KMS-11 (cell line): Measurements from ENCODE around the gene NUP93.

Experiments
- H2AFZ ChIP-seq: fragments of 200-600 bp; sonication (generic); 2 replicates; pipeline ENCODE4 v1.6.1; 2016; ENCODE audit warnings: antibody characterized with exemption, mixed run types, low read depth
- H3K27ac ChIP-seq: fragments of 200-600 bp; sonication (generic); 2 replicates; pipeline ENCODE4 v1.6.1; 2016; ENCODE audit warnings: mild to moderate bottlenecking, mixed run types
- H3K27me3 ChIP-seq: fragments of 200-600 bp; sonication (generic); 2 replicates; pipeline ENCODE4 v1.6.1; 2017; ENCODE audit warnings: mild to moderate bottlenecking, low read depth, mixed run types, moderate library complexity; ENCODE audit not compliant: insufficient read depth
- H3K36me3 ChIP-seq: fragments of 200-600 bp; sonication (generic); 2 replicates; pipeline ENCODE4 v1.6.1; 2017; ENCODE audit warnings: mild to moderate bottlenecking, mixed run types; ENCODE audit not compliant: insufficient read depth
- H3K4me1 ChIP-seq: fragments of 200-600 bp; sonication (generic); 2 replicates; pipeline ENCODE4 v1.6.1; 2016; ENCODE audit warnings: mild to moderate bottlenecking, low read depth, mixed run types; ENCODE audit not compliant: poor library complexity, severe bottlenecking
- H3K4me2 ChIP-seq: fragments of 200-600 bp; sonication (generic); 2 replicates; pipeline ENCODE4 v1.7.0; 2016; ENCODE audit warnings: mild to moderate bottlenecking, mixed run types
- H3K4me3 ChIP-seq: fragments of 200-600 bp; sonication (generic); IDR thresholded peaks from 2 replicates; pipeline ENCODE4 v1.6.1; 2017; ENCODE audit warnings: low read depth, low read length, mixed read lengths; ENCODE audit not compliant: insufficient read depth
- H3K79me2 ChIP-seq: fragments of 200-600 bp; sonication (generic); 2 replicates; pipeline ENCODE4 v1.6.1; 2016; ENCODE audit warnings: low read depth, mixed run types; ENCODE audit not compliant: insufficient read depth
- H3K9ac ChIP-seq: fragments of 200-600 bp; sonication (generic); 2 replicates; pipeline ENCODE4 v1.6.1; 2016; ENCODE audit warnings: mild to moderate bottlenecking, mixed run types
- H4K20me1 ChIP-seq: fragments of 200-600 bp; sonication (generic); 2 replicates; pipeline ENCODE4 v1.6.1; 2016; ENCODE audit warnings: mild to moderate bottlenecking, mixed run types; ENCODE audit not compliant: insufficient read depth
- TF ChIP-seq, protein P1 (sequence below): fragments of 200-600 bp; sonication (generic); conservative IDR thresholded peaks from 2 replicates; pipeline ENCODE4 v1.6.1; 2017; ENCODE audit warnings: low read depth, mild to moderate bottlenecking, antibody characterized with exemption, low read length, moderate library complexity, mixed read lengths

The NUP93 gene

DNA sequence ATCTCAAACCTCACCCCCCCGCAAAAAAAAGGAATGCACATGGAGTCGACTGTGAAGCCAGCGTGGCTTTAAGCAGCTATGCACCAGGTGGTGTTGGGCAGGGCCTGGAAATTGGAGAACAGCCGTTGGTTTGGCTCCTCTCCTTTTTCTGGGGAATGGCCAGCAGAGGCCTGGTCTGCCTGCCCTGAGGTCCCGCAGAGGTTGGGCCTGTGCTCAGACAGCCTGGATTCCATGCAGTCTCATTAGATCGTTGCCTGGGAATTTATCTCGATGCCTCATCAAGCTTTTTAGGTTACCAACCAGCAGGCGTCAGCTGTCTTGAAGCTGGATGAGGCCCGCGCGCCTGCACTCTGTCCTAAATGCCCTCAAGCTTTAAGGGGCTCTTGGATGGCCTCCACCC, 144.9 kb downstream of the NUP93 start:
- peaks cover 26% of the 10 kb centered on the region for H3K4me1 ChIP-seq
- TF ChIP-seq, protein P1, sequence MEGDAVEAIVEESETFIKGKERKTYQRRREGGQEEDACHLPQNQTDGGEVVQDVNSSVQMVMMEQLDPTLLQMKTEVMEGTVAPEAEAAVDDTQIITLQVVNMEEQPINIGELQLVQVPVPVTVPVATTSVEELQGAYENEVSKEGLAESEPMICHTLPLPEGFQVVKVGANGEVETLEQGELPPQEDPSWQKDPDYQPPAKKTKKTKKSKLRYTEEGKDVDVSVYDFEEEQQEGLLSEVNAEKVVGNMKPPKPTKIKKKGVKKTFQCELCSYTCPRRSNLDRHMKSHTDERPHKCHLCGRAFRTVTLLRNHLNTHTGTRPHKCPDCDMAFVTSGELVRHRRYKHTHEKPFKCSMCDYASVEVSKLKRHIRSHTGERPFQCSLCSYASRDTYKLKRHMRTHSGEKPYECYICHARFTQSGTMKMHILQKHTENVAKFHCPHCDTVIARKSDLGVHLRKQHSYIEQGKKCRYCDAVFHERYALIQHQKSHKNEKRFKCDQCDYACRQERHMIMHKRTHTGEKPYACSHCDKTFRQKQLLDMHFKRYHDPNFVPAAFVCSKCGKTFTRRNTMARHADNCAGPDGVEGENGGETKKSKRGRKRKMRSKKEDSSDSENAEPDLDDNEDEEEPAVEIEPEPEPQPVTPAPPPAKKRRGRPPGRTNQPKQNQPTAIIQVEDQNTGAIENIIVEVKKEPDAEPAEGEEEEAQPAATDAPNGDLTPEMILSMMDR = no peak

DNA sequence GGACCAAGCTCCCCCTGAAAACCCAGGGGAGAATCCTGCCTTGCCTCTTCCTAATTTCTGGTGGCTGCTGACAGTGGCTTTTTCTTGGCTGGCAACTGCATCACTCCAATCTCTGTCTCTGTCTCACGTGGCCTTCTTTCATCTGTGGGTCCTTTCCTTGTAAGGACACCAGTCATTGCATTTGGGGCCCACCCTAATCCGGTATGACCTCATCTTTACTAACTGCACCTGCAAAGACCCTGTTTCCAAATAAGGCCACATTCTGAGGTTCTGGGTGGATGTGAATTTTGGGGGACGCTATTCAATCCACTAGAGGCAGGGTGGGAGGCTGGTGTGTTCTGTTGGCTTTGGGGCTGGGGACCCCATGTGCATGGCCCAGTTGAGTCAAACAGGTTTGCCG, 146.1 kb downstream of the NUP93 start:
- Histone ChIP-seq H3K27me3 (no peaks in the 10 kb centered on the region), H3K4me3 (no peak overlapping the region), H3K4me1 (peaks cover 13% of the 10 kb centered on the region), H3K36me3 (no peaks in the 10 kb centered on the region), H3K9ac (no peak overlapping the region), H4K20me1 (no peaks in the 10 kb centered on the region), H2AFZ (no peak overlapping the region), H3K79me2 (no peaks in the 10 kb centered on the region), H3K4me2 (no peak overlapping the region), H3K27ac (no peak overlapping the region)
- TF ChIP-seq, protein P1 = no peak

More for the DNA sequence above, 144.9 kb downstream of the NUP93 start:
- Histone ChIP-seq H3K79me2 (no peaks in the 10 kb centered on the region), H3K9ac (no peak overlapping the region), H4K20me1 (no peaks in the 10 kb centered on the region), H3K27ac (no peak overlapping the region), H3K4me2 (no peak overlapping the region), H3K27me3 (no peaks in the 10 kb centered on the region), H3K4me3 (no peak overlapping the region), H3K36me3 (no peaks in the 10 kb centered on the region), H2AFZ (no peak overlapping the region)

DNA sequence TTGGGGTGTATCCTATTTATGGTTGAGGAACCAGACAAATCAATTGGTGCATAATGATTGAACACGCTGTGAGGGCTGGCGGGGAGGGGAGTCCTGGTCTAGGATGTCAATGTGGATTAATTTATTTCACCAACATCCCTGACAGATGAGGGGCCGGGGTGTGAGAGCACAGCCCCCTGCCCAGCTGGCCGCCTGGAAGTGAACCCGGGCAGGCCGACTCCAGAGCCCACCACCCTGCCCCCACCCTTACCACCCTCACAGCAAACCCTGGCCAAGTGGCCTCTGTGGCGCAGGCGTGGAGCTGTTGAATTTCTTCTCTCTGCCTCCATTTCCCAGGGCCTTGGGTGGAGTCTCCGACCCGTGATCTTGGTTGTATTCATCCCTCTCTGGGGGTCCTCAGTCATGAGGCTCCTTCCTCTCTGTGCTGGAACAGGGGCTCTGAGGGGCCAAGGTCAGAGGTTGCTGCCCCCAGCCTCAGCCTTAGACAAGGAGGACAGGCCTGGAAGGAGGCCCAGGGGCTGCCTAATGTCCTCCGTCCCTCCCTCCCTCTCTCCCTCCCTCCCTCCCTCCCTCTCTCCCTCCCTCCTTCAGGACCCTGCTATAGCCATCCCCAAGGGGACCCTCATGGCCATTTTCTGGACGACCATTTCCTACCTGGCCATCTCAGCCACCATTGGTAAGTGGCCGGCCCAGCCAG, 147.7 kb downstream of the NUP93 start:
- Histone ChIP-seq H3K4me1 (peaks cover 2% of the 10 kb centered on the region), H3K9ac (no peak overlapping the region), H3K27me3 (no peaks in the 10 kb centered on the region), H2AFZ (no peak overlapping the region), H3K4me2 (no peak overlapping the region), H3K36me3 (no peaks in the 10 kb centered on the region), H4K20me1 (no peaks in the 10 kb centered on the region), H3K27ac (no peak overlapping the region), H3K4me3 (no peak overlapping the region), H3K79me2 (no peaks in the 10 kb centered on the region)
- TF ChIP-seq, protein P1 = no peak

DNA sequence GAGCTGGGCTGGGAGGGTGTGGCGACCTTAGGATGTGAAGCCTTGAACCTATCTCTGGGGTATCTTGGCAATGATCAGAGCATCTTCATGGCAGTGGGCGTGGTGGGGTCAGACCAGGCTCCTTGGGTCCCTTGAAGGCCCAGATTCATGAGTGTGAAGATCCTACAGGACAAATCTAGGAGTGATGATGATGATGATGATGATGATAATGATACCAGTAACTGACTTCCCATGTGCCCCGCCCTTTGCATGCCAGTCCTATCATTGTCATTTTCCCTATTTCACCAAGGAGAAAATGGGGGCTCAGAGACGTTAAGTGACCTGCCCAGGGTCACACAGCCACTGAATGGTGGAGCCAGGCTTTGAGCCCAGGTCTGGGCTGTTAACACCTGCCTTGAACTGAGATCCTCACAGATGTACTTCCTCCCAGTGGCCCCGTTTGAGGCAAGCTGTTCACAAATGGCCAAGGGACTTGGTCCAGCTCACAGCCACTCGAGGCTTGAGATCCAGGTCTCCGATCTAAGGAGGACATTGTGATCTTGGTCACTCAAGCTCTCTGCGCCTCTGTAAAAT, 148.4 kb downstream of the NUP93 start:
- TF ChIP-seq, protein P1 = no peak
- Histone ChIP-seq H2AFZ (no peak overlapping the region), H3K4me3 (no peak overlapping the region), H4K20me1 (no peaks in the 10 kb centered on the region), H3K27ac (no peak overlapping the region), H3K4me1 (no peaks in the 10 kb centered on the region), H3K27me3 (no peaks in the 10 kb centered on the region), H3K79me2 (no peaks in the 10 kb centered on the region), H3K36me3 (no peaks in the 10 kb centered on the region), H3K4me2 (no peak overlapping the region), H3K9ac (no peak overlapping the region)
